Upper lobe of right lung (tissue), 1 donor: ENCODE results near the gene SAP25. TPM values are rescaled to one million over a fixed set of nuclear protein-coding genes. Genes with fewer than 3 reads are reported as not detected.
"Not testable (repeated sequence)": the region's sequence is repeated elsewhere in the genome, so short reads cannot be mapped to it uniquely, and the experiment has no call there.

Source experiments
- ATAC-seq: fragments of 200-7000 bp; cut with Tn5 transposase; one replicate; pipeline ENCODE4 v1.9.1; 2020; ENCODE audit warnings: mild to moderate bottlenecking, moderate library complexity
- DNase-seq: peaks from one replicate; pipeline ENCODE4 v3.0.0-alpha.2; 2020
- H3K27ac ChIP-seq: fragments of 200-600 bp; one replicate; pipeline ENCODE4 v1.8.0; 2022
- H3K27me3 ChIP-seq: fragments of 200-600 bp; one replicate; pipeline ENCODE4 v1.8.0; 2022; ENCODE audit warnings: mild to moderate bottlenecking
- H3K36me3 ChIP-seq: fragments of 200-600 bp; one replicate; pipeline ENCODE4 v1.8.0; 2022
- H3K4me1 ChIP-seq: fragments of 200-600 bp; one replicate; pipeline ENCODE4 v1.8.0; 2022
- H3K4me3 ChIP-seq: fragments of 200-600 bp; one replicate; pipeline ENCODE4 v1.8.0; 2022; ENCODE audit warnings: mild to moderate bottlenecking
- H3K9me3 ChIP-seq: fragments of 200-600 bp; one replicate; pipeline ENCODE4 v1.8.0; 2022
- CTCF ChIP-seq: fragments of 200-600 bp; IDR thresholded peaks from one replicate; pipeline ENCODE4 v1.8.0; 2022; ENCODE audit warnings: antibody characterized with exemption
- intact Hi-C: fragments of 100-400 bp; cut with DNase I; formaldehyde crosslinking; loops from one replicate; pipeline ENCODE4 v1.11.0; 2022
- total RNA-seq: library from RNA; stranded (reverse); fragmentation: NEBNext Ultra II Directional; extraction: Animal tissue kit (Norgen Biotek cat#: 25700); gene quantifications from one replicate; pipeline ENCODE4 v1.2.1, GENCODE V29; 2021
- donor health status: DM: no; HTN: yes; CAD: no; lungs with severe emphysema.

SAP25 gene
- total RNA-seq, 1 donor from 2014 or later = 6.4 TPM

GRCh38 chr7:100539436-100540006 lies 34.2 kb downstream of the SAP25 start:
- no peak for TF ChIP-seq CTCF
- H3K4me1 ChIP-seq = peaks cover 19% of the 10 kb centered on the region
- H3K27ac ChIP-seq = peak overlapping the region; percentile 74
- ATAC-seq (no peak), DNase-seq (no peak)
- H3K36me3 ChIP-seq = no peaks in the 10 kb centered on the region
- no peaks in the 10 kb centered on the region for H3K27me3 ChIP-seq
- intact Hi-C loops = no loop called here
- no peaks in the 10 kb centered on the region for H3K9me3 ChIP-seq
- H3K4me3 ChIP-seq = peak overlapping the region; percentile 75

- peaks cover 12% of the 10 kb centered on the region for H3K4me1 ChIP-seq
- H3K27me3 ChIP-seq = no peaks in the 10 kb centered on the region
- TF ChIP-seq CTCF = no peak
- peak within 1 kb of the TSS; percentile 75 for H3K4me3 ChIP-seq
- intact Hi-C loops = no loop called here
- H3K9me3 ChIP-seq = no peaks in the 10 kb centered on the region
- peak within 1 kb of the TSS; percentile 74 for H3K27ac ChIP-seq
- H3K36me3 ChIP-seq = no peaks in the 10 kb centered on the region
- peak; percentile 99 for ATAC-seq
- DNase-seq = peak; percentile 100
Observed at GRCh38 chr7:100538654-100539435, 34.9 kb downstream of the SAP25 start, which contains the start of gene AGFG2. Gene AGFG2 (plus strand): TSS chr7:100539203. CDS start chr7:100539347, 144 bp downstream.

GRCh38 chr7:100538348-100538653 lies 35.4 kb downstream of the SAP25 start:
- Histone ChIP-seq H3K27ac (peak overlapping the region; percentile 47), H3K9me3 (no peaks in the 10 kb centered on the region), H3K27me3 (no peaks in the 10 kb centered on the region), H3K4me1 (peaks cover 11% of the 10 kb centered on the region), H3K4me3 (peak overlapping the region; percentile 75), H3K36me3 (no peaks in the 10 kb centered on the region)
- DNase-seq = no peak
- TF ChIP-seq CTCF = no peak
- no peak for ATAC-seq
- intact Hi-C loops = no loop called here

GRCh38 chr7:100536695-100537094 lies 37.0 kb downstream of the SAP25 start:
- H3K27ac ChIP-seq, ATAC-seq, H3K27me3 ChIP-seq, H3K4me3 ChIP-seq, intact Hi-C loops, DNase-seq, H3K36me3 ChIP-seq, H3K9me3 ChIP-seq: not testable (repeated sequence)
- peaks cover 11% of the 10 kb centered on the region for H3K4me1 ChIP-seq

- H3K4me3 ChIP-seq, intact Hi-C loops, DNase-seq, H3K36me3 ChIP-seq, ATAC-seq, H3K27me3 ChIP-seq, H3K9me3 ChIP-seq, H3K27ac ChIP-seq: not testable (repeated sequence)
- peaks cover 11% of the 10 kb centered on the region for H3K4me1 ChIP-seq
Observed at GRCh38 chr7:100535982-100536381, 37.7 kb downstream of the SAP25 start.

- Histone ChIP-seq H3K27ac (no peak overlapping the region), H3K4me1 (no peaks in the 10 kb centered on the region), H3K4me3 (no peak overlapping the region), H3K36me3 (no peaks in the 10 kb centered on the region), H3K9me3 (no peaks in the 10 kb centered on the region), H3K27me3 (no peaks in the 10 kb centered on the region)
- TF ChIP-seq CTCF = no peak
- intact Hi-C loops = no loop called here
- DNase-seq (no peak), ATAC-seq (no peak)
Observed at GRCh38 chr7:100532165-100533022, 41.3 kb downstream of the SAP25 start.

GRCh38 chr7:100528108-100528866 lies 45.4 kb downstream of the SAP25 start:
- ATAC-seq, H3K36me3 ChIP-seq, intact Hi-C loops, H3K9me3 ChIP-seq, H3K27me3 ChIP-seq, H3K4me1 ChIP-seq, H3K27ac ChIP-seq, H3K4me3 ChIP-seq, DNase-seq: not testable (repeated sequence)

- H3K27ac ChIP-seq, intact Hi-C loops, DNase-seq, H3K4me3 ChIP-seq, H3K27me3 ChIP-seq, ATAC-seq, H3K4me1 ChIP-seq, H3K9me3 ChIP-seq, H3K36me3 ChIP-seq: not testable (repeated sequence)
Observed at GRCh38 chr7:100523192-100523591, 50.5 kb downstream of the SAP25 start.
